Esophagus squamous epithelium (tissue), 4 donors: ENCODE data around the gene ZMIZ1.
A peak's percentile ranks its signal among the peaks of the same experiment; 100 is the strongest.

Source experiments
- POLR2A ChIP-seq, 4 donors: fragments of 450-650 bp; IDR thresholded peaks; one replicate each; pipeline ENCODE4 v1.6.1; 2017; ENCODE audit warnings: antibody characterized with exemption in 4 of 4, mild to moderate bottlenecking in 4 of 4, moderate library complexity in 3 of 4
- TF ChIP-seq, protein P1 (sequence below), 6 experiments: fragments of 450-650 bp in 4 of 6; fragments of 200-600 bp in 2 of 6; sonication (generic) in 2 of 6; IDR thresholded peaks; one replicate each; pipeline ENCODE4 v1.5.1; 2016 to 2019; ENCODE audit warnings: antibody characterized with exemption in 6 of 6, mild to moderate bottlenecking in 4 of 6, moderate library complexity in 4 of 6

- TF ChIP-seq, protein P1, sequence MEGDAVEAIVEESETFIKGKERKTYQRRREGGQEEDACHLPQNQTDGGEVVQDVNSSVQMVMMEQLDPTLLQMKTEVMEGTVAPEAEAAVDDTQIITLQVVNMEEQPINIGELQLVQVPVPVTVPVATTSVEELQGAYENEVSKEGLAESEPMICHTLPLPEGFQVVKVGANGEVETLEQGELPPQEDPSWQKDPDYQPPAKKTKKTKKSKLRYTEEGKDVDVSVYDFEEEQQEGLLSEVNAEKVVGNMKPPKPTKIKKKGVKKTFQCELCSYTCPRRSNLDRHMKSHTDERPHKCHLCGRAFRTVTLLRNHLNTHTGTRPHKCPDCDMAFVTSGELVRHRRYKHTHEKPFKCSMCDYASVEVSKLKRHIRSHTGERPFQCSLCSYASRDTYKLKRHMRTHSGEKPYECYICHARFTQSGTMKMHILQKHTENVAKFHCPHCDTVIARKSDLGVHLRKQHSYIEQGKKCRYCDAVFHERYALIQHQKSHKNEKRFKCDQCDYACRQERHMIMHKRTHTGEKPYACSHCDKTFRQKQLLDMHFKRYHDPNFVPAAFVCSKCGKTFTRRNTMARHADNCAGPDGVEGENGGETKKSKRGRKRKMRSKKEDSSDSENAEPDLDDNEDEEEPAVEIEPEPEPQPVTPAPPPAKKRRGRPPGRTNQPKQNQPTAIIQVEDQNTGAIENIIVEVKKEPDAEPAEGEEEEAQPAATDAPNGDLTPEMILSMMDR (IDR thresholded peaks at IDR 0.05) = peak in 1 of 6 experiments; percentile 10
- no peak for TF ChIP-seq POLR2A (IDR thresholded peaks at IDR 0.05)
These were observed 80.5 kb downstream of the ZMIZ1 start for GRCh38 chr10:79149345-79149661.
